ENCODE measurements around the gene PRKAG1.

PRKAG1 gene

GRCh38 chr12:48985901-48986300 is 32.7 kb downstream of the PRKAG1 start:
- in situ Hi-C loops (cut with HindIII; ENCODE audit: low sequenced_read_pairs): no loop called here
- TF ChIP-seq, protein P1, sequence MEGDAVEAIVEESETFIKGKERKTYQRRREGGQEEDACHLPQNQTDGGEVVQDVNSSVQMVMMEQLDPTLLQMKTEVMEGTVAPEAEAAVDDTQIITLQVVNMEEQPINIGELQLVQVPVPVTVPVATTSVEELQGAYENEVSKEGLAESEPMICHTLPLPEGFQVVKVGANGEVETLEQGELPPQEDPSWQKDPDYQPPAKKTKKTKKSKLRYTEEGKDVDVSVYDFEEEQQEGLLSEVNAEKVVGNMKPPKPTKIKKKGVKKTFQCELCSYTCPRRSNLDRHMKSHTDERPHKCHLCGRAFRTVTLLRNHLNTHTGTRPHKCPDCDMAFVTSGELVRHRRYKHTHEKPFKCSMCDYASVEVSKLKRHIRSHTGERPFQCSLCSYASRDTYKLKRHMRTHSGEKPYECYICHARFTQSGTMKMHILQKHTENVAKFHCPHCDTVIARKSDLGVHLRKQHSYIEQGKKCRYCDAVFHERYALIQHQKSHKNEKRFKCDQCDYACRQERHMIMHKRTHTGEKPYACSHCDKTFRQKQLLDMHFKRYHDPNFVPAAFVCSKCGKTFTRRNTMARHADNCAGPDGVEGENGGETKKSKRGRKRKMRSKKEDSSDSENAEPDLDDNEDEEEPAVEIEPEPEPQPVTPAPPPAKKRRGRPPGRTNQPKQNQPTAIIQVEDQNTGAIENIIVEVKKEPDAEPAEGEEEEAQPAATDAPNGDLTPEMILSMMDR (IDR thresholded peaks at IDR 0.05; ENCODE audit: low read depth, low read length, missing control alignments): no peak
- no peak for DNase-seq (ENCODE audit: low read depth)
- no peak overlapping the region for H3K4me3 ChIP-seq (ENCODE audit: low read depth, low read length)

DNA sequence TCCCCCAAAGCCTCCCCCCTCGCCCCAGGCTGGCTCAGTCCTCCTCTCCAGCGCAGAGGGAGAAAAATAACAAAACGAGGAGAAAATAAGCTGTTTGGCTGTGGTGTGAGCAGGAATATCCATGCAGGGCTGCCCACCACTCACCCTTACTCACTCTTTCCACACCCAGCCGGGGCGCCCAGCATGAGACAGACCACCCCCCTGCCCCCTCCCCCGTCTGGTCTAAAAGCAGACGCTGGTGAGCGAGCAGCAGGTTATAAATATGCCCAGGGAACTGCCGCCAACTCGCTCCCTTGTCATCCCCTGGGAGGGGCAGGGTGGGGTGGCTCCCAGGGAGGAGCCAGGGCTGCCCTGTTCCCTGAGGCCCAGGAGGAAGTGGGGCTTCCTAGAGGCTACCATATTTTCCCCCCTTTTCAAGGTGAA is 33.1 kb downstream of the PRKAG1 start:
- H3K4me3 ChIP-seq (ENCODE audit: low read depth, low read length): no peak overlapping the region

DNA sequence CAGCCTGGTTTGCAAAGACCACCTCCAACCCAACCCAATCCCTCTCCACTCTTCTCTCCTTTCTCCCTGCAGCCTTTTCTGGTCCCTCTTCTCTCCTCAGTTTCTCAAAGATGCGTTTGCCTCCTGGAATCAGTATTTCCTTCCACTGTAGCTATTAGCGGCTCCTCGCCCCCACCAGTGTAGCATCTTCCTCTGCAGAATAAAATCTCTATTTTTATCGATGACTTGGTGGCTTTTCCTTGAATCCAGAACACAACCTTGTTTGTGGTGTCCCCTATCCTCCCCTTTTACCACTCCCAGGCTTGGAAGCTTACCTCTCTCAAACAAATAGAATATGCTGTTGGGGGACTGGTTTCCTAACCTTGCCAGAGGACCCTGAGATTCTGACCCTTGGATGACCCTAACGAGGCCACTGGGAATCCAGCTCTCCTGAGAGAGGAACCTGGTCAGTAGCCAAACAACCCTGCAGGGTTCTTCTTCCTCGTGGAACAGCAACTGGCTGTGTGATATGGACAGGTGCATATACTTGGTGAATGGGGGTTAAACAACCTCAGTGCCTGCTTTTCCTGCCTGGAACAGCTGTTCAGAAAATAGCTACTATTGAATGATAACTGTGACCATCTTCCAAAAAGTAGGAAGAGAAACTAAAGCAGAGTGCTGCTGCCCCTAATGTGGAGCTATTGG is 36.0 kb downstream of the PRKAG1 start:
- DNase-seq (ENCODE audit: low read depth): no peak
- H3K4me3 ChIP-seq (ENCODE audit: low read depth, low read length): no peak overlapping the region
- in situ Hi-C loops (cut with HindIII; ENCODE audit: low sequenced_read_pairs): no loop called here
- TF ChIP-seq, protein P1 (IDR thresholded peaks at IDR 0.05; ENCODE audit: low read depth, low read length, missing control alignments): no peak

More for the DNA sequence above, 33.1 kb downstream of the PRKAG1 start:
- DNase-seq (ENCODE audit: low read depth): no peak
- TF ChIP-seq, protein P1 (IDR thresholded peaks at IDR 0.05; ENCODE audit: low read depth, low read length, missing control alignments): no peak
- in situ Hi-C loops (cut with HindIII; ENCODE audit: low sequenced_read_pairs): no loop called here

GRCh38 chr12:48981757-48982157 is 36.8 kb downstream of the PRKAG1 start:
- no peak for DNase-seq (ENCODE audit: low read depth)
- H3K4me3 ChIP-seq (ENCODE audit: low read depth, low read length): no peak overlapping the region
- in situ Hi-C loops (cut with HindIII; ENCODE audit: low sequenced_read_pairs): no loop called here
- TF ChIP-seq, protein P1 (IDR thresholded peaks at IDR 0.05; ENCODE audit: low read depth, low read length, missing control alignments): no peak

DNA sequence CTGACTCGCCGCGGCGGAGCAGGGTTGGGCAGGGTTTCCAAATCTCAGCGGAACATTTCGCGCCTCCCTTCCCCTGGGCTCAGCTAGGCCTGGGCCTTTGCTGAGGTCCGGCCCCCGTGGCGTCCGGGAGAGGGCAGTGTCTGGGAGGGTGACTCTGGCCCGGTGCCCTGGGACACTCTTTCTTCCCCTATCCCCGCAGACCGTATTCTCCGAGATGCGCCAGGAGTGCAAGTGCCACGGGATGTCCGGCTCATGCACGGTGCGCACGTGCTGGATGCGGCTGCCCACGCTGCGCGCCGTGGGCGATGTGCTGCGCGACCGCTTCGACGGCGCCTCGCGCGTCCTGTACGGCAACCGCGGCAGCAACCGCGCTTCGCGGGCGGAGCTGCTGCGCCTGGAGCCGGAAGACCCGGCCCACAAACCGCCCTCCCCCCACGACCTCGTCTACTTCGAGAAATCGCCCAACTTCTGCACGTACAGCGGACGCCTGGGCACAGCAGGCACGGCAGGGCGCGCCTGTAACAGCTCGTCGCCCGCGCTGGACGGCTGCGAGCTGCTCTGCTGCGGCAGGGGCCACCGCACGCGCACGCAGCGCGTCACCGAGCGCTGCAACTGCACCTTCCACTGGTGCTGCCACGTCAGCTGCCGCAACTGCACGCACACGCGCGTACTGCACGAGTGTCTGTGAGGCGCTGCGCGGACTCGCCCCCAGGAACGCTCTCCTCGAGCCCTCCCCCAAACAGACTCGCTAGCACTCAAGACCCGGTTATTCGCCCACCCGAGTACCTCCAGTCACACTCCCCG is 37.4 kb downstream of the PRKAG1 start:
- H3K4me3 ChIP-seq (ENCODE audit: low read depth, low read length): no peak overlapping the region
- no peak for DNase-seq (ENCODE audit: low read depth)
- in situ Hi-C loops (cut with HindIII; ENCODE audit: low sequenced_read_pairs): no loop called here
- TF ChIP-seq, protein P1 (IDR thresholded peaks at IDR 0.05; ENCODE audit: low read depth, low read length, missing control alignments): no peak

DNA sequence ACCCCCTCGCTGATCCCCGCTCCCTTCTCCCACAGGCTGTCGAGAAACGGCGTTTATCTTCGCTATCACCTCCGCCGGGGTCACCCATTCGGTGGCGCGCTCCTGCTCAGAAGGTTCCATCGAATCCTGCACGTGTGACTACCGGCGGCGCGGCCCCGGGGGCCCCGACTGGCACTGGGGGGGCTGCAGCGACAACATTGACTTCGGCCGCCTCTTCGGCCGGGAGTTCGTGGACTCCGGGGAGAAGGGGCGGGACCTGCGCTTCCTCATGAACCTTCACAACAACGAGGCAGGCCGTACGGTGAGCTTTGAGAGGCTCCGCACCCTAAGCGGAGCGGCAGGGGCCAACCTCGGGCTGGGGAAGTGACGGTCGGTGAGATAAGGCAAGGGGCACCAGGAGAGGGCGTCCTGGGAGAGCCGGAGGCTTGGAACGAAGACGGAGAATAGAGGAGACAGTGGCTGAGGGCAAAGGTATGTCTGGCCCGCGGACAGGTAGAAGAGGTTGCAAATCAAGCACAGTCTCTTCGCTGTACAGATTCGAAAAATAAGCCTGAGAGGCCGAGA is 38.1 kb downstream of the PRKAG1 start:
- in situ Hi-C loops (cut with HindIII; ENCODE audit: low sequenced_read_pairs): no loop called here
- no peak overlapping the region for H3K4me3 ChIP-seq (ENCODE audit: low read depth, low read length)
- DNase-seq (ENCODE audit: low read depth): no peak
- TF ChIP-seq, protein P1 (IDR thresholded peaks at IDR 0.05; ENCODE audit: low read depth, low read length, missing control alignments): no peak

All from astrocyte of the cerebellum (primary cell).